ENCODE measurements around the gene SLC4A3. TPM values are rescaled to one million over a fixed set of nuclear protein-coding genes. Genes with fewer than 3 reads are reported as not detected.

Gene SLC4A3
- total RNA-seq, 2 experiments from 2014 or later, result 0.16 to 0.20 TPM

- CTCF ChIA-PET, result no interaction called here
- no peaks in the 10 kb centered on the region for H3K36me3 Mint-ChIP-seq (ENCODE audit: low read depth)
- ATAC-seq (ENCODE audit: poor library complexity), result no peak
- DNase-seq, result no peak
- no peak overlapping the region for H3K27ac Mint-ChIP-seq
- no peak for TF ChIP-seq CTCF (IDR thresholded peaks at IDR 0.05)
- H3K4me1 Mint-ChIP-seq (ENCODE audit: low read depth), result no peaks in the 10 kb centered on the region
- peaks cover under 1% of the 10 kb centered on the region for H3K9me3 Mint-ChIP-seq
- peaks cover 64% of the 10 kb centered on the region for H3K27me3 Mint-ChIP-seq
- no peaks in the 10 kb centered on the region for H3K36me3 ChIP-seq (ENCODE audit: insufficient read depth, low read length)
- H3K4me3 Mint-ChIP-seq, result no peak overlapping the region
- H3K4me1 ChIP-seq (ENCODE audit: insufficient read depth, low read length), result no peaks in the 10 kb centered on the region
- H3K9me3 ChIP-seq (ENCODE audit: control insufficient read depth in 1 of 2, insufficient read depth in 1 of 2, low read length in 2 of 2), result peaks cover 0 to 5% of the 10 kb centered on the region in 2 experiments
- no peak overlapping the region for H3K27ac ChIP-seq (ENCODE audit: low read depth in 1 of 2, low read length in 2 of 2)
- no peak overlapping the region for H3K4me3 ChIP-seq (ENCODE audit: low read length)
- peaks cover 6 to 12% of the 10 kb centered on the region in 2 experiments for H3K27me3 ChIP-seq (ENCODE audit: control insufficient read depth in 1 of 2, insufficient read depth in 2 of 2, low read length in 2 of 2)
- POLR2A ChIA-PET, result no interaction called here
- intact Hi-C loops (cut with DNase I, micrococcal nuclease), result no loop called here
These were observed 33.9 kb downstream of the SLC4A3 start for GRCh38 chr2:219661197-219661954.

- no peak for TF ChIP-seq CTCF (IDR thresholded peaks at IDR 0.05)
- ChIA-PET CTCF (no interaction called here), POLR2A (no interaction called here)
- Mint-ChIP-seq H3K27ac (no peak overlapping the region), H3K4me1 (ENCODE audit: low read depth) (no peaks in the 10 kb centered on the region), H3K36me3 (ENCODE audit: low read depth) (no peaks in the 10 kb centered on the region), H3K27me3 (peaks cover 58% of the 10 kb centered on the region), H3K9me3 (no peaks in the 10 kb centered on the region), H3K4me3 (no peak overlapping the region)
- Histone ChIP-seq H3K27me3 (ENCODE audit: control insufficient read depth in 1 of 2, insufficient read depth in 2 of 2, low read length in 2 of 2) (peaks cover 6 to 12% of the 10 kb centered on the region in 2 experiments), H3K4me3 (ENCODE audit: low read length) (no peak overlapping the region), H3K36me3 (ENCODE audit: insufficient read depth, low read length) (no peaks in the 10 kb centered on the region), H3K27ac (ENCODE audit: low read depth in 1 of 2, low read length in 2 of 2) (no peak overlapping the region), H3K9me3 (ENCODE audit: control insufficient read depth in 1 of 2, insufficient read depth in 1 of 2, low read length in 2 of 2) (peaks cover 0 to 5% of the 10 kb centered on the region in 2 experiments), H3K4me1 (ENCODE audit: insufficient read depth, low read length) (no peaks in the 10 kb centered on the region)
- ATAC-seq (ENCODE audit: poor library complexity) (no peak), DNase-seq (no peak)
- intact Hi-C loops (cut with DNase I, micrococcal nuclease), result no loop called here
These were observed 34.5 kb downstream of the SLC4A3 start for GRCh38 chr2:219661955-219662395.

- POLR2A ChIA-PET, result no interaction called here
- no peak for TF ChIP-seq CTCF (IDR thresholded peaks at IDR 0.05)
These were observed 35.1 kb downstream of the SLC4A3 start for GRCh38 chr2:219662566-219662965.

More at GRCh38 chr2:219662566-219662965, 35.1 kb downstream of the SLC4A3 start:
- no peaks in the 10 kb centered on the region for H3K4me1 ChIP-seq (ENCODE audit: insufficient read depth, low read length)
- Mint-ChIP-seq H3K4me1 (ENCODE audit: low read depth) (no peaks in the 10 kb centered on the region), H3K27me3 (peaks cover 53% of the 10 kb centered on the region), H3K4me3 (no peak overlapping the region), H3K27ac (no peak overlapping the region), H3K36me3 (ENCODE audit: low read depth) (no peaks in the 10 kb centered on the region), H3K9me3 (no peaks in the 10 kb centered on the region)
- peaks cover 6 to 12% of the 10 kb centered on the region in 2 experiments for H3K27me3 ChIP-seq (ENCODE audit: control insufficient read depth in 1 of 2, insufficient read depth in 2 of 2, low read length in 2 of 2)
- H3K27ac ChIP-seq (ENCODE audit: low read depth in 1 of 2, low read length in 2 of 2), result no peak overlapping the region
- H3K9me3 ChIP-seq (ENCODE audit: control insufficient read depth in 1 of 2, insufficient read depth in 1 of 2, low read length in 2 of 2), result peaks cover 0 to 5% of the 10 kb centered on the region in 2 experiments
- ATAC-seq (ENCODE audit: poor library complexity) (no peak), DNase-seq (no peak)
- CTCF ChIA-PET, result no interaction called here
- no peaks in the 10 kb centered on the region for H3K36me3 ChIP-seq (ENCODE audit: insufficient read depth, low read length)
- intact Hi-C loops (cut with DNase I, micrococcal nuclease), result no loop called here
- no peak overlapping the region for H3K4me3 ChIP-seq (ENCODE audit: low read length)

Measured in CD4-positive, alpha-beta T cell (primary cell).